HTERT RPE-1 (cell line): Measurements from ENCODE around the gene PHYH.
"Not testable (repeated sequence)": the region's sequence is repeated elsewhere in the genome, so short reads cannot be mapped to it uniquely, and the experiment has no call there.

Experiments
- in situ Hi-C: fragments of 300-500 bp; cut with MboI; formaldehyde crosslinking; loops from 4 replicates; pipeline ENCODE4 v1.14.3; 2020; ENCODE audit warnings: low sequenced_read_pairs

The PHYH gene

DNA sequence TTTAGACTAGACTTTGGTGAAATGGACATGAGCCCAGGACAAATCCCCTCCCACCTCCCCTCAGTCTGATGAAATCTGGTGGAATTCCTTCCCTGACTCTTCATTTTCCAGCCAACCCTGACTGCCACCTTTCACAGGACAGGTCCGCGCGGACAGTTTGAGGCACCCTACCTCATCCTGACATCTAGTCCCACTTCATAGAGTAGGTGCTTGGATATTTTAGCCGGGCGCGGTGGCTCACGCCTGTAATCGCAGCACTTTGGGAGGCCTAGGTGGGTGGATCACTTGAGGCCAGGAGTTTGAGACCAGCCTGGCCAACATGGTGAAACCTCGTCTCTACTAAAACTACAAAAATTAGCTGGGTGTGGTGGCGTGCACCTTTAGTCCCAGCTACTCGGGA lies 23.7 kb downstream of the PHYH start:
- in situ Hi-C loops = not testable (repeated sequence)

DNA sequence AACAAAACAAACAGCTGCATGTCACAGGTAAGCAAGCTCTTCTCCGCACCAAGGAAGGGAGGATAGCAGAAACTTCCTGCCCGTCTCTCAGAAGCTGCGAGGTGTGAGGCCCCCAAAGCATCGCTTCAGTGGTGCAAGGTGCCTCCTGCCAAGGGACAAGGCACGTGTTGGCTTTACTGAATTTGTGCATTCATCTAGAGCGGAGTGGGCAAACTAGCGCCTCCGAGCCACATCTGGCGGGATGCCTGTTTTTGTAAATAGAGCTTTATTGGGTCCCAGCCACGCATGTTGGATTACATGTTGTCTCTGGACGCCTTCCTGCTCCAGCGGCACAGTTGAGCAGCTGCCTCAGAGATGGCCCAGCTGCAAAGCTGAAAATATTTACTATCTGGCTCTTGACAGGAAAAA lies 27.7 kb downstream of the PHYH start:
- in situ Hi-C loops = no loop called here

- in situ Hi-C loops = no loop called here
These were observed 28.2 kb downstream of the PHYH start for GRCh38 chr10:13271552-13272163.

- in situ Hi-C loops = no loop called here
These were observed 28.9 kb downstream of the PHYH start for GRCh38 chr10:13270877-13271551.

GRCh38 chr10:13268841-13269240 lies 31.0 kb downstream of the PHYH start:
- in situ Hi-C loops = no loop called here

GRCh38 chr10:13268310-13268709 lies 31.6 kb downstream of the PHYH start:
- in situ Hi-C loops = no loop called here

DNA sequence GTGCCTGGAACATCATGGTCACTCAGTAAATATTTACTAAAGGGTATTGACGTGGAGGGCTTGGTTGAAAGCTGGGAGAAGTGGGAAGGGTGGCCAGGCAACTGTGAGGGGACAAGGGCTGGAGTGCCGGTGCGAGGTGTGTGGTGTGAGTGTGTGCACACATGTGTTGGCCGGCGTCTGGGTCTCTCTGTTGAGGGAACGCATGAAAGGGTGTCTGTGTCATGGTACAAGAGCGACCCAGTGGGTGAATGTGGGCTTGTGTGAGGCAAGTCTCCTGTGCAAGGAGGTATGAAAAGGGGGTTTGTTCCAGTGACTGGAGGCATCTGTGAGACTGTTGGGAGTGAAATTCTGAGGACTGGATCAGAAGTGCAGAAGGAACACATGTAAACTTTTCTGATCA lies 36.3 kb downstream of the PHYH start:
- in situ Hi-C loops = no loop called here

DNA sequence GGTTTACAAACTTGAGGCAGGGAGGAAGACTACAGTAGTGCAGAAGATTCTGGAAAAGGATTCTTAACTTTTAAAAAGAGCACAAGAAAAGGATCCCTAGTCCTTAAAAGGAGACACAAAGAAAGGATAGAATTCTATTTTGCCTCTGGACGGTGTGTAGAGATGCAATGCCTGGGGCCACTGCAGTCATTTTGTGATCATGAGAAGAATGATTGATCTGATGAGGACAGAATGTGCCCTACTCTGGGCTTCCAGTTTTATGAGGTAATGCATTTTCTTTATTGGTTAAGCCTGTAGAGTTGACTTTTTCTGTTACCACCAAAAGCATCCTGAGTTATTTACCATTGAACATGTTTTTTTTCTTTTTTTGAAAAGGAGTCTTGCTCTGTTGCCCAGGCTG lies 37.4 kb downstream of the PHYH start:
- in situ Hi-C loops = no loop called here

DNA sequence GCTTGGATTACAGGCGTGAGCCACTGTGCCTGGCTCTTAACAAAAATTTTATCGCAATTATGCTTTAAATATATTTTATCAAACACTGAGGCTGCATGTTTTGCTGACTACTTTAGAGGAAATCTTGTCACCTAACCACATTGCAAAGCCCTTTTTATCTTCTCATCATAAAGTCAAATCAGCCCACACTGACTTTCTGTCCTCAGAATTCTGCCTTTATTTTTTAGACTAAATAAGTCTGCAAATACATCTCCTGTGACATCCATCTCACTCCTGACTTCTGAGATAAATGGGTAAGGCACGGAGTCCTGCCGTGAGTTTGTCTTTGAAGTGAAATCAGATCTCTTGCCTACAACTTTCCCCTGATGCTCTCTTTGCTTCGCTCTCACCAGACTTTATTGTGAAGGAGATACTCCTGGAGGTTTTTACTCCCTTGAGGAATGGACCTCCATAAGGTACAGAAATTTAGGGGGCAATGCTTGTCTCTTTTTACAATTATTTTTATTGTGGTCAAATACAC lies 42.2 kb downstream of the PHYH start:
- in situ Hi-C loops = no loop called here

GRCh38 chr10:13256627-13257026 lies 43.2 kb downstream of the PHYH start:
- in situ Hi-C loops = no loop called here

DNA sequence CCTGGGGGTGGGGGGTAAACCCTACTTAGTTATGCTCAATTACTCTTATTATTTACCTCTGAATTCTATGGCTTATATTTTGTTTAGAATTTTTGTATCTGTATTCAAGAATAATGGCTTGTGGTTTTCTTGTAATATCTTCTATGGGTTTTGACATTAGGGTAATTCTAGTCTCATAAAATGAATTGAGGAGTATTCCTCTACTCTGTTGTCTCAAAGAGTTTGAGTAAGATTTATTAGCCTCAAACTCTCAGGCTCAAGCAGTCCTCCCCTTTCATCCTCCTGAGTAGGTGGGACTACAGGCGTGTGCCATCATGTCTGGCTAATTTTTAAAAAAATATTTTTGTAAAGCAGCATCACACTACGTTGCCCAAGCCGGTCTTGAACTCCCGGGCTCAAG lies 46.1 kb downstream of the PHYH start:
- in situ Hi-C loops = no loop called here

- in situ Hi-C loops = no loop called here
These were observed 52.1 kb downstream of the PHYH start for GRCh38 chr10:13247784-13248183.

DNA sequence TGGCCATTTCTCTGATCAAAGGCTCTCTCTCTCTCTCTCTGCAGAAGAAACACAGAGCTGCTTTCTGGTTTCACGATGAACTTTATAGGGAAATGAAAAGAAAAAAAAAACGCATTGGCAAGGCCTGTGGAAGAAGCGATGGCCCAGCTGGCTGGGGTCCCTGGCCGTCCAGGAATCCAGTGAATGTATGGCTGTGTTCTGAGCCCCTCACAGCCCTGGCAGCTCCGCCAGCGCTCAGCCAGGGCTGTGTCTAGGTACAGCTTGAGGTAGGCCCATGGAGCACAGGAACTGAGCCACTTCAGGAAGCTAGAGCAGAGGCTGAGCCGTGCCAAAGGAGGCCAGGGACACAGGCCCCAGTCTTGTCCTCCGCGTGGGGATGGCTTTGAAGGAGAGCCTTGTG lies 52.6 kb downstream of the PHYH start:
- in situ Hi-C loops = no loop called here

DNA sequence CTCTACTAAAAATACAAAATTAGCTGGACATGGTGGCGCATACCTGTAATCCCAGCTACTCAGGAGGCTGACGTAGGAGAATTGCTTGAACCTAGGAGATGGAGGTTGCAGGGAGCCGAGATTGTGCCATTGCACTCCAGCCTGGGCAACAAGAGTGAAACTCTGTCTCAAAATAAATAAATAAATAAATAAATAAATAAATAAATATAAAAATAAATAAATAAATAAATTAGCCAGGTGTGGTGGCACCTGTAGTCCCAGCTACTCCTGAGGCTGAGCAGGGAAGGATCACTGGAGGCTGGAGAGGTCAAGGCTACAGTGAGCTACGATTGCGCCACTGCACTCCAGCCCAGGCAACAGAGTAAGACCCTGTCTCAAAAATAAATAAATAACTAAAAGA lies 57.6 kb downstream of the PHYH start:
- in situ Hi-C loops = not testable (repeated sequence)

GRCh38 chr10:13241613-13242012 lies 58.3 kb downstream of the PHYH start:
- in situ Hi-C loops = no loop called here

DNA sequence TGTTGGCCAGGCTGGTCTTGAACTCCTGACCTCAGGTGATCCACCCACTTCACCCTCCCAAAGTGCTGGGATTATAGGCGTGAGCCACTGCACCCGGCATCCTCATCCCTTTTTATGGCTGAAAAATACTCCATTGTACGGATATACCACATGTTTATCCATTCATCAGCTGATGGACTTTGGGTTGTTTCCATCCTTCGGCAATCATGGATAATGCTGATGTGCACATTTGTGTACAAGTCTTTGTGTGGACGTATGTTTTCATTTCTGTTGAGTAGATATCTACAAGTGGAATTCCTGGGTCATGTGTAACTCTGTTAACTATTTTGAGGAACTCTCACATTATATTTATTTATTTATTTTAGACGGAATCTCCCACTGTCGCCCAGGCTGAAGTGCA lies 59.9 kb downstream of the PHYH start:
- in situ Hi-C loops = no loop called here

DNA sequence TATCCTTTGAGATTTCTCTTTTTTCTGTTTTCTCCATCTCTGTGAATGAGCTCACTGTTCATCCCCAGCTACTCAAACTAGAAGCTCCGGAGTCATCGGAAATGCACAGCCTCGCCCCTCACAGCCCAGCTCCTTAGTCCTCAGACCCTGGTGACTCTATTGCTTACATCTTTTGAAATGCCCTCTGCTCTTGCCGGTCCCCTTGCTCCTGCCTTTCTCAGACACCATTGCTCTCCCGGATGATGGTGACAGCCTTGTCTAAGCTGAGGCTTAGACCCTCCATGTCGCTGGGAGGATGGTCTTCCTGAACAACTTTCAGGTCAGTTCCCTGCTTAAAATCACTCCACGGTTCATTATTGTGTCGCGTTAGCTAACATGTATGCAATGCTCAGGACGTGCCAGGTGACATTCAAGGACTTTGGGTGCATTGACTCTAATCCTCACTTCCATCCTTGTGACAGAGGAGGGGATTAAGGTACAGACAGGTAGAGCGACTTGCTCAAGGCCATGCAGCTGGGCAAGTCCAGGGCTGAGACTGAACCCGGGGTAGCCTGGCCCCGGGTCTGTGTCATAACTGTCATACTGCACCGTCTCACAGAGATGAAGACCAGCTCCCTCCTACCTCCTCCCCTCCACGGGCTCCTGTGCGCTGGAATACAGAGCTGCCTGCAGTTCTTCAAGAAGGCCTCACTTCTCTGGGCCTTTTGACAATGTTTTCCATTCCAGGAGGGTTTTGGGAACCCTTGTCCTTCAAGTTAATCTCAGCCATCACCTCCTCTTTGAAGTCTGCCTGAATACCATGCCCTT lies 61.4 kb downstream of the PHYH start:
- in situ Hi-C loops = no loop called here

DNA sequence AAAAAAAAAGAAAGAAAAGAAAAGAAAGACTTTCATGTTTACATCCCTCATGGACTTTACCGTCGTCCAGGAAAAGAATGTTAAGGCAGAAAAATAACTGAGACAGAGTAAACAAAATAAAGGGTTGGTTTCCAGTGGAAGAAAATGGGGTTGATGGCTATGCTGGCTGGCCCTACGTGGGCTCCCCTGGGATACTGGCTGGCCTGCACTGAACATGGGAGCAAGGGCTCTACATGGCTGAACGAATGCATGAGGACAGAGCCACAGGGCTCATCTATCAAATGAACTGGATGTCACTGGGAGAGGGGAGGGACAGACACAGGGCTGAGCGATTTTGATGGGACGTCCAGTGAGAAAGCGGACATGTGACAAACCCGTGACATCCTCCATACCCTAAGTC lies 63.2 kb downstream of the PHYH start:
- in situ Hi-C loops = no loop called here

DNA sequence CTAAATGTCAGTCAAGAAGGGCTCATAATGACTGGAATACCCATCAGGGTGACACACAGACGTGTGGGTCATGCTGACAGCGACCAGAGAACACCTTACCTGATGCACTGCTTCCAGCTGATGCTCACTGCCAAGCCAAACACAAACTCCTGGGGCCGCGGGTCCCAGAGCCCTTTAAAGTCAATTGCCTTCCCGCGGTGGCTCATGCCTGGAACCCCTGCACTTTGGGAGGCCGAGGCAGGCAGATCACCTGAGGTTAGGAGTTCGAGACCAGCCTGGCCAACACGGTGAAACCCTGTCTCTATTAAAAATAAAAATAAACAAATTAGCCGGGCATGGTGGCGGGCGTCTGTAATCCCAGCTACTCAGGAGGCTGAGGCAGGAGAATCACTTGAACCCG lies 65.1 kb downstream of the PHYH start:
- in situ Hi-C loops = not testable (repeated sequence)

- in situ Hi-C loops = no loop called here
These were observed 65.7 kb downstream of the PHYH start, which contains the start of gene UCMA for GRCh38 chr10:13234172-13234571. Gene UCMA, minus strand, starts transcription at chr10:13234374. Its CDS starts 116 bp downstream, at chr10:13234258.

GRCh38 chr10:13233358-13233757 lies 66.5 kb downstream of the PHYH start:
- in situ Hi-C loops = no loop called here

DNA sequence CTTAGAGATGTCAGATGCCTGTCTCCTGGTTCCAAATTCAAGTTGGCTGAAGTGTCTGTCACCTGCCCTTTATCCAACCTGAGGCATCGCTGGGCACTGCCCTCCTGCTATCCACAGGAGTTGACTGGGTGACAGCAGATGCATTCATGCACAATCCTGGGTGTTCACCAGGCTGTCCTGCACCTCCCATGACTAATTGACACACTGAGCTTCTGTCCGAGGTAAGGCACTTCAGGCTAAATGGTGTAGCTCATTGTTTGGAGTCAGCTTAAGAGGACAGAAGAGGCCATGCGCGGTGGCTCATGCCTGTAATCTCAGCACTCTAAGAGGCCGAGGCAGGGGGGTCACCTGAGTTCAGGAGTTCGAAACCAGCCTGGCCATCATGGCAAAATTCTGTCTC lies 68.1 kb downstream of the PHYH start:
- in situ Hi-C loops = no loop called here
